HG03442 (cell line): ENCODE results near the gene PRKCA.

Experiments used
- ATAC-seq: cut with Tn5 transposase; IDR thresholded peaks from one replicate; pipeline ENCODE4 v1.9.1; 2021; ENCODE audit warnings: mild to moderate bottlenecking, moderate library complexity; ENCODE audit not compliant: unreplicated experiment

Gene PRKCA

GRCh38 chr17:66752411-66752810 lies 450.0 kb downstream of the PRKCA start:
- ATAC-seq = no peak

GRCh38 chr17:66753126-66753920 lies 450.9 kb downstream of the PRKCA start:
- no peak for ATAC-seq

- ATAC-seq = no peak
Observed at GRCh38 chr17:66755101-66755943, 452.9 kb downstream of the PRKCA start.

GRCh38 chr17:66755944-66756290 lies 453.5 kb downstream of the PRKCA start:
- no peak for ATAC-seq

- ATAC-seq = no peak
Observed at GRCh38 chr17:66760324-66760723, 457.9 kb downstream of the PRKCA start.

- no peak for ATAC-seq
Observed at GRCh38 chr17:66762276-66762675, 459.9 kb downstream of the PRKCA start.

GRCh38 chr17:66763056-66763455 lies 460.6 kb downstream of the PRKCA start:
- ATAC-seq = no peak

GRCh38 chr17:66764506-66764905 lies 462.1 kb downstream of the PRKCA start:
- ATAC-seq = no peak

GRCh38 chr17:66767154-66767933 lies 464.9 kb downstream of the PRKCA start:
- no peak for ATAC-seq

GRCh38 chr17:66769911-66770310 lies 467.5 kb downstream of the PRKCA start:
- no peak for ATAC-seq

GRCh38 chr17:66772148-66772812 lies 469.9 kb downstream of the PRKCA start:
- no peak for ATAC-seq

GRCh38 chr17:66775271-66775670 lies 472.9 kb downstream of the PRKCA start:
- no peak for ATAC-seq

- ATAC-seq = no peak
Observed at GRCh38 chr17:66775881-66776400, 473.5 kb downstream of the PRKCA start.

GRCh38 chr17:66776999-66777688 lies 474.7 kb downstream of the PRKCA start:
- ATAC-seq = no peak

- no peak for ATAC-seq
Observed at GRCh38 chr17:66777689-66778225, 475.3 kb downstream of the PRKCA start.

- ATAC-seq = no peak
Observed at GRCh38 chr17:66778531-66779236, 476.3 kb downstream of the PRKCA start.

GRCh38 chr17:66779237-66779606 lies 476.8 kb downstream of the PRKCA start:
- no peak for ATAC-seq

GRCh38 chr17:66781135-66781534 lies 478.7 kb downstream of the PRKCA start:
- no peak for ATAC-seq

- no peak for ATAC-seq
Observed at GRCh38 chr17:66782851-66783250, 480.4 kb downstream of the PRKCA start.
